HepG2 (cell line): ENCODE data around the gene RPGRIP1. TPM values are rescaled to one million over a fixed set of nuclear protein-coding genes. Genes with fewer than 3 reads are reported as not detected.

Experiments
- ATAC-seq: fragments of 200-7000 bp; cut with Tn5 transposase; 3 replicates; pipeline ENCODE4 v1.9.1; 2020; ENCODE audit warnings: mild to moderate bottlenecking, moderate library complexity
- BruUV-seq: library from RNA; stranded (reverse); fragments of 400-500 nt; replicated peaks from 2 replicates; lab custom pipeline; 2021; lab: Mats Ljungman, UMichigan
- CTCF ChIA-PET: fragments of 300-600 bp; formaldehyde crosslinking; extraction: SDS; loops from one replicate; lab custom pipeline; 2021; ENCODE audit warnings: low total read pairs, inconsistent platforms, low intra/inter-chr PET ratio; lab: Yijun Ruan, JAX
- POLR2A ChIA-PET: fragments of 350-600 bp; sonication (Branson Sonifier 250); formaldehyde crosslinking; loops from one replicate; lab custom pipeline; 2020; ENCODE audit warnings: antibody characterized with exemption, inconsistent platforms; lab: Yijun Ruan, JAX
- DNase-seq: peaks from one replicate; pipeline ENCODE4 v3.0.0-alpha.2; 2015; ENCODE audit warnings: low spot score
- FAIRE-seq: peaks from 3 replicates; lab custom pipeline; 2011; peaks lifted over from hg19 to GRCh38; lab: Jason Lieb, UNC
- H2AFZ ChIP-seq: one replicate; pipeline ENCODE4 v1.6.1; 2011; ENCODE audit warnings: low read length, inconsistent platforms
- H3K27ac ChIP-seq: fragments of 300-600 bp; 3 replicates; pipeline ENCODE4 v1.8.0; 2011; ENCODE audit warnings: mixed run types, mild to moderate bottlenecking, mixed read lengths, low read length, inconsistent platforms; ENCODE audit not compliant: insufficient read depth; ENCODE audit errors: extremely low read length
- H3K27me3 ChIP-seq, 2 experiments: fragments of 200-600 bp in 1 of 2; 2 replicates in 1 of 2; 3 replicates in 1 of 2; pipeline versions ENCODE4 v1.6.0 to v1.8.0; 2011; ENCODE audit warnings: low read length in 2 of 2, mild to moderate bottlenecking in 2 of 2, moderate library complexity in 2 of 2, inconsistent platforms in 1 of 2; ENCODE audit not compliant: insufficient read depth in 2 of 2, control insufficient read depth in 1 of 2
- H3K36me3 ChIP-seq, 2 experiments: fragments of 200-600 bp in 1 of 2; replicated peaks in 1 of 2; 2 replicates in 1 of 2; 3 replicates in 1 of 2; pipeline versions ENCODE4 v1.5.1 to v1.8.0; 2011; ENCODE audit warnings: low read length in 2 of 2, inconsistent platforms in 1 of 2; ENCODE audit not compliant: insufficient read depth in 2 of 2, control insufficient read depth in 1 of 2
- H3K4me1 ChIP-seq: 2 replicates; pipeline ENCODE4 v1.5.1; 2012; ENCODE audit warnings: low read length, inconsistent platforms; ENCODE audit not compliant: insufficient read depth
- H3K4me2 ChIP-seq: 2 replicates; pipeline ENCODE4 v1.6.0; 2011; ENCODE audit warnings: low read depth, low read length, inconsistent platforms
- H3K4me3 ChIP-seq, 3 experiments: fragments of 200-600 bp in 1 of 3; sonication (generic), shearing (Covaris generic) in 1 of 3; replicated peaks in 1 of 3; 2 replicates each; pipeline ENCODE4 v1.5.1; 2011 to 2016; ENCODE audit warnings: low read length in 3 of 3, inconsistent platforms in 2 of 3, low read depth in 2 of 3, mild to moderate bottlenecking in 2 of 3, control low read depth in 1 of 3, mixed read lengths in 1 of 3; ENCODE audit not compliant: insufficient read depth in 1 of 3
- H3K79me2 ChIP-seq: one replicate; pipeline ENCODE4 v1.6.1; 2011; ENCODE audit warnings: low read length, inconsistent platforms; ENCODE audit not compliant: insufficient read depth
- H3K9ac ChIP-seq: 2 replicates; pipeline ENCODE4 v1.6.0; 2011; ENCODE audit warnings: mild to moderate bottlenecking, low read depth, low read length, inconsistent platforms; ENCODE audit not compliant: insufficient read depth
- H3K9me3 ChIP-seq: 2 replicates; pipeline ENCODE4 v1.5.1; 2012; ENCODE audit warnings: mild to moderate bottlenecking, low read length
- H4K20me1 ChIP-seq: 2 replicates; pipeline ENCODE4 v1.6.0; 2011; ENCODE audit warnings: inconsistent platforms, mild to moderate bottlenecking, low read length, moderate library complexity; ENCODE audit not compliant: insufficient read depth
- BORCS8-MEF2B ChIP-seq: sonication (generic); formaldehyde crosslinking; IDR thresholded peaks from 2 replicates; pipeline ENCODE4 v1.8.0; 2022; ENCODE audit warnings: mild to moderate bottlenecking, missing genetic modification reagents
- HNF1A ChIP-seq, 2 experiments: sonication (generic) in 1 of 2; formaldehyde crosslinking in 1 of 2; IDR thresholded peaks; 2 replicates each; pipeline versions ENCODE4 v1.4.0 to v1.6.1; 2016 to 2020; ENCODE audit warnings: borderline replicate concordance in 1 of 2, low read depth in 1 of 2, mild to moderate bottlenecking in 1 of 2, missing genetic modification reagents in 1 of 2
- JUN ChIP-seq: sonication (generic); formaldehyde crosslinking; IDR thresholded peaks from 2 replicates; pipeline ENCODE4 v1.4.0; 2020; ENCODE audit warnings: mild to moderate bottlenecking, missing genetic modification reagents
- MTF1 ChIP-seq: sonication (generic); formaldehyde crosslinking; IDR thresholded peaks from 2 replicates; pipeline ENCODE4 v1.5.0; 2020; ENCODE audit warnings: missing genetic modification reagents
- ONECUT2 ChIP-seq: sonication (generic); formaldehyde crosslinking; IDR thresholded peaks from 2 replicates; pipeline ENCODE4 v1.4.0; 2020; ENCODE audit warnings: missing genetic modification reagents
- PLRG1 ChIP-seq: fragments of 450-650 bp; conservative IDR thresholded peaks from 2 replicates; pipeline ENCODE4 v1.6.1; 2016
- SNAI1 ChIP-seq: sonication (generic); formaldehyde crosslinking; IDR thresholded peaks from 2 replicates; pipeline ENCODE4 v1.5.0; 2020; ENCODE audit warnings: mild to moderate bottlenecking, missing genetic modification reagents, borderline replicate concordance
- SRY ChIP-seq: sonication (generic); formaldehyde crosslinking; IDR thresholded peaks from 2 replicates; pipeline ENCODE4 v1.8.0; 2022; ENCODE audit warnings: mild to moderate bottlenecking, missing genetic modification reagents
- ZEB1 ChIP-seq: IDR thresholded peaks from 2 replicates; pipeline ENCODE4 v1.6.1; 2012; ENCODE audit warnings: mild to moderate bottlenecking, low read depth, inconsistent platforms; ENCODE audit not compliant: insufficient replicate concordance
- ZNF446 ChIP-seq: sonication (generic); formaldehyde crosslinking; IDR thresholded peaks from 2 replicates; pipeline ENCODE4 v1.5.0; 2020; ENCODE audit warnings: mild to moderate bottlenecking, missing genetic modification reagents
- ZNF501 ChIP-seq: sonication (generic); formaldehyde crosslinking; IDR thresholded peaks from 2 replicates; pipeline ENCODE4 v1.5.1; 2020; ENCODE audit warnings: mild to moderate bottlenecking, moderate library complexity, missing genetic modification reagents
- ZNF7 ChIP-seq: IDR thresholded peaks from 2 replicates; pipeline ENCODE4 v1.6.1; 2016; ENCODE audit warnings: missing biosample characterization, missing genetic modification reagents
- WGBS: methylation state at CpG from one replicate; pipeline ENCODE4 v1.1.6; 2017; ENCODE audit warnings: low lambda C conversion rate; 5-methylcytosine and 5-hydroxymethylcytosine counted together
- in situ Hi-C: cut with HindIII; loops from 2 replicates; pipeline ENCODE4 v1.10.0; 2017; ENCODE audit warnings: low pct_unique_long_range_greater_than_20kb; ENCODE audit not compliant: extremely low pct_ligation_motif_present
- intact Hi-C: fragments of 100-400 bp; cut with micrococcal nuclease; formaldehyde crosslinking; loops from one replicate; pipeline ENCODE4 v1.10.0; 2022; ENCODE audit not compliant: unreplicated experiment
- polyA plus RNA-seq, 8 experiments: library from polyadenylated mRNA; depleted of rRNA in 3 of 8; stranded (reverse) in 7 of 8; unstranded in 1 of 8; fragments of >200 nt; fragmentation: Illumina TruSeq in 4 of 8; extraction: Trizol in 4 of 8; gene quantifications; 2 replicates each; pipeline versions ENCODE4 v1.2.1 to v1.2.3, GENCODE V29; 2011 to 2016; ENCODE audit warnings: low read depth in 4 of 8, missing spikeins in 1 of 8, mixed read lengths in 1 of 8; ENCODE audit not compliant: insufficient read depth in 1 of 8
- total RNA-seq, 5 experiments: library from RNA; depleted of rRNA; stranded (reverse); fragments of >200 nt; fragmentation: Illumina TruSeq; extraction: Trizol; gene quantifications; 2 replicates each; pipeline ENCODE4 v1.2.3, GENCODE V29; 2016; ENCODE audit warnings: low read depth in 1 of 5
- TF ChIP-seq, protein P1 (sequence below): sonication (generic); formaldehyde crosslinking; IDR thresholded peaks from 2 replicates; pipeline ENCODE4 v1.4.0; 2020; ENCODE audit warnings: mild to moderate bottlenecking, missing genetic modification reagents

Gene RPGRIP1
- total and polyA plus RNA-seq, 2 of the 13 experiments (the other 11 are each of a cell fraction or from before 2014, with no cell fraction given): 0.13 to 1.1 TPM

GRCh38 chr14:21309956-21310355 is 30.1 kb downstream of the RPGRIP1 start (continued):
- TF ChIP-seq SRY (CRISPR knock-in tag) (no peak), BORCS8-MEF2B (CRISPR knock-in tag) (no peak), ZNF7 (no peak)

DNA sequence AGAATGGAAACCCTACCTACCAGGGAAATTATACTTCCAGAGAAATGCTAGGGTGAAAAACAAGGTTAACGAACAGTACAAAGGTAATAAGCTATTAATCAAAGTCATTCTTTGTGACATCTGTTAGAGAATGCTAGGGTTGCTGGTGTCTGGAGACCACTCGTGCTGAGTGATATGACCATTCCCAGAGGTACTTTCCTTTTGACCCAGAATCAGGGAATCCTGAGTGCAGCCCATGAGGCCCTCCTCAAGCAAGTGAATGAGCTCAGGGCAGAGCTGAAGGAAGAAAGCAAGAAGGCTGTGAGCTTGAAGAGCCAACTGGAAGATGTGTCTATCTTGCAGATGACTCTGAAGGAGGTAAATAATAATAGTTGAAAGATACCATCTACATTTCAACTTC is 31.7 kb downstream of the RPGRIP1 start:
- CTCF ChIA-PET: no interaction called here

More for the DNA sequence above, 31.7 kb downstream of the RPGRIP1 start:
- Histone ChIP-seq H3K9me3 (no peaks in the 10 kb centered on the region), H4K20me1 (no peaks in the 10 kb centered on the region), H3K79me2 (no peaks in the 10 kb centered on the region), H3K27me3 (no peaks in the 10 kb centered on the region; a peak in 1 of 5 replicates), H3K36me3 (no peaks in the 10 kb centered on the region), H3K4me3 (no peak overlapping the region), H2AFZ (no peak overlapping the region), H3K27ac (no peak overlapping the region), H3K4me2 (no peak overlapping the region)
- intact Hi-C loops (no loop called here), in situ Hi-C loops (no loop called here)
- WGBS: 47% methylated on average over 2 of the region's 2 CpGs
- POLR2A ChIA-PET: interaction anchor here (1.0 kb wide), 2 partner anchors 8 to 48 kb away, joined by 3 to 6 read pairs; no protein-coding TSS in a partner anchor
- ATAC-seq (no peak), FAIRE-seq (no peak), DNase-seq (no peak)
- no TSS peak for BruUV-seq
- TF ChIP-seq MTF1 (CRISPR knock-in tag): no peak
- TF ChIP-seq PLRG1: no peak
- no peak for TF ChIP-seq ONECUT2 (CRISPR knock-in tag)
- no peak for TF ChIP-seq HNF1A (IDR thresholded peaks at IDR 0.05; ENCODE audit: low read depth)
- TF ChIP-seq HNF1A (CRISPR knock-in tag; IDR thresholded peaks at IDR 0.05; ENCODE audit: borderline replicate concordance): no peak
- TF ChIP-seq ZNF501 (CRISPR knock-in tag): no peak
- no peak for TF ChIP-seq ZNF446 (CRISPR knock-in tag)
- TF ChIP-seq, protein P1, sequence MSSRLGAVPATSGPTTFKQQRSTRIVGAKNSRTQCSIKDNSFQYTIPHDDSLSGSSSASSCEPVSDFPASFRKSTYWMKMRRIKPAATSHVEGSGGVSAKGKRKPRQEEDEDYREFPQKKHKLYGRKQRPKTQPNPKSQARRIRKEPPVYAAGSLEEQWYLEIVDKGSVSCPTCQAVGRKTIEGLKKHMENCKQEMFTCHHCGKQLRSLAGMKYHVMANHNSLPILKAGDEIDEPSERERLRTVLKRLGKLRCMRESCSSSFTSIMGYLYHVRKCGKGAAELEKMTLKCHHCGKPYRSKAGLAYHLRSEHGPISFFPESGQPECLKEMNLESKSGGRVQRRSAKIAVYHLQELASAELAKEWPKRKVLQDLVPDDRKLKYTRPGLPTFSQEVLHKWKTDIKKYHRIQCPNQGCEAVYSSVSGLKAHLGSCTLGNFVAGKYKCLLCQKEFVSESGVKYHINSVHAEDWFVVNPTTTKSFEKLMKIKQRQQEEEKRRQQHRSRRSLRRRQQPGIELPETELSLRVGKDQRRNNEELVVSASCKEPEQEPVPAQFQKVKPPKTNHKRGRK (CRISPR knock-in tag): no peak
- no peak for TF ChIP-seq SNAI1 (CRISPR knock-in tag)
- no peak for TF ChIP-seq ZEB1
- no peak for TF ChIP-seq JUN
- TF ChIP-seq, all 625 proteins: peak for 0
- H3K9ac ChIP-seq: no peak overlapping the region
- peaks cover 53% of the 10 kb centered on the region for H3K4me1 ChIP-seq
